T-helper 17 cell (primary cell): ENCODE data around the gene NAT10. TPM values are rescaled to one million over a fixed set of nuclear protein-coding genes. Genes with fewer than 3 reads are reported as not detected.
"Not testable (repeated sequence)": the region's sequence is repeated elsewhere in the genome, so short reads cannot be mapped to it uniquely, and the experiment has no call there.

Source experiments
- ATAC-seq: fragments of 150-1000 bp; cut with Tn5 transposase; 2 replicates; pipeline ENCODE4 v1.10.0; 2021; ENCODE audit warnings: mild to moderate bottlenecking, moderate library complexity
- DNase-seq, 3 donors: peaks; one replicate each; pipeline versions ENCODE4 v3.0.0 to v3.0.0-alpha.2; 2020 to 2021
- H3K9me3 ChIP-seq: one replicate; pipeline ENCODE4 v1.7.0; 2013; ENCODE audit warnings: low read length, mild to moderate bottlenecking; ENCODE audit not compliant: control insufficient read depth, poor library complexity, severe bottlenecking
- H3K27ac Mint-ChIP-seq: one replicate; pipeline ENCODE4 v1.8.0; 2022; ENCODE audit warnings: mild to moderate bottlenecking, moderate library complexity, mixed read lengths
- H3K27me3 Mint-ChIP-seq: one replicate; pipeline ENCODE4 v1.8.0; 2022; ENCODE audit warnings: mixed read lengths
- H3K36me3 Mint-ChIP-seq: one replicate; pipeline ENCODE4 v1.8.0; 2022; ENCODE audit warnings: low read depth, mixed read lengths
- H3K4me1 Mint-ChIP-seq: one replicate; pipeline ENCODE4 v1.8.0; 2022; ENCODE audit warnings: mild to moderate bottlenecking, mixed read lengths
- H3K4me3 Mint-ChIP-seq: one replicate; pipeline ENCODE4 v1.8.0; 2022; ENCODE audit warnings: mild to moderate bottlenecking, moderate library complexity, mixed read lengths
- total RNA-seq, 4 donors: library from RNA in 2 of 4; stranded (reverse) in 2 of 4; gene quantifications; one replicate each; pipeline ENCODE4 v1.2.3 and lab custom pipeline; 2022 to 2026

The NAT10 gene
- total RNA-seq = 10 to 100 TPM; 53.0 to 59.1 TPM
- 52.7 to 65.1 reads per million in 2 donors for total RNA-seq (lab: John Stamatoyannopoulos, UW)

- Mint-ChIP-seq H3K36me3 (peaks cover 8% of the 10 kb centered on the region), H3K27ac (peak within 1 kb of the TSS; percentile 97), H3K27me3 (no peaks in the 10 kb centered on the region), H3K4me3 (peak within 1 kb of the TSS; percentile 95), H3K4me1 (peaks cover 41% of the 10 kb centered on the region)
- ATAC-seq (peak; percentile 93), DNase-seq (peak; percentile 89 to 96 (median 94))
- no peaks in the 10 kb centered on the region for H3K9me3 ChIP-seq
Observed at GRCh38 chr11:34105079-34105956, at the start of gene NAT10. NAT10 (plus strand) TSS chr11:34105629; CDS start chr11:34108226, 2,597 bp downstream.

- no peaks in the 10 kb centered on the region for H3K27me3 Mint-ChIP-seq
- H3K36me3 Mint-ChIP-seq = peaks cover 2% of the 10 kb centered on the region
- H3K27ac Mint-ChIP-seq = no peak overlapping the region
- no peaks in the 10 kb centered on the region for H3K9me3 ChIP-seq
- H3K4me1 Mint-ChIP-seq = peaks cover 37% of the 10 kb centered on the region
- no peak for DNase-seq
- no peak for ATAC-seq
- H3K4me3 Mint-ChIP-seq = no peak overlapping the region
Observed at GRCh38 chr11:34056672-34057071, 48.8 kb upstream of the NAT10 start.

GRCh38 chr11:34063061-34063795, 42.2 kb upstream of the NAT10 start:
- Mint-ChIP-seq H3K27ac (peak overlapping the region; percentile 72), H3K4me3 (no peak overlapping the region), H3K4me1 (peaks cover 52% of the 10 kb centered on the region), H3K27me3 (no peaks in the 10 kb centered on the region), H3K36me3 (peaks cover 2% of the 10 kb centered on the region)
- no peak for ATAC-seq
- DNase-seq = no peak
- no peaks in the 10 kb centered on the region for H3K9me3 ChIP-seq

GRCh38 chr11:34064291-34064690, 41.1 kb upstream of the NAT10 start:
- Mint-ChIP-seq H3K4me1 (peaks cover 48% of the 10 kb centered on the region), H3K27ac (peak overlapping the region; percentile 72), H3K36me3 (peaks cover 2% of the 10 kb centered on the region), H3K4me3 (no peak overlapping the region), H3K27me3 (no peaks in the 10 kb centered on the region)
- no peaks in the 10 kb centered on the region for H3K9me3 ChIP-seq
- no peak for ATAC-seq
- DNase-seq = no peak

GRCh38 chr11:34065505-34066203, 39.8 kb upstream of the NAT10 start:
- ATAC-seq (peak; percentile 70), DNase-seq (no peak)
- Mint-ChIP-seq H3K4me3 (no peak overlapping the region), H3K27me3 (no peaks in the 10 kb centered on the region), H3K36me3 (peaks cover 2% of the 10 kb centered on the region), H3K4me1 (peaks cover 46% of the 10 kb centered on the region), H3K27ac (peak overlapping the region; percentile 87)
- H3K9me3 ChIP-seq = no peaks in the 10 kb centered on the region

- not testable (repeated sequence) for ATAC-seq, H3K27me3 Mint-ChIP-seq, H3K36me3 Mint-ChIP-seq, DNase-seq, H3K9me3 ChIP-seq
- Mint-ChIP-seq H3K4me1 (peaks cover 51% of the 10 kb centered on the region), H3K27ac (peak overlapping the region; percentile 56), H3K4me3 (peak overlapping the region; percentile 45)
Observed at GRCh38 chr11:34066766-34067165, 38.7 kb upstream of the NAT10 start.

- Mint-ChIP-seq H3K4me1 (peaks cover 49% of the 10 kb centered on the region), H3K4me3 (no peak overlapping the region), H3K27ac (peak overlapping the region; percentile 56), H3K36me3 (peaks cover 2% of the 10 kb centered on the region), H3K27me3 (no peaks in the 10 kb centered on the region)
- DNase-seq (no peak), ATAC-seq (peak; percentile 39)
- no peaks in the 10 kb centered on the region for H3K9me3 ChIP-seq
Observed at GRCh38 chr11:34067383-34068065, 37.9 kb upstream of the NAT10 start.

GRCh38 chr11:34068111-34068510, 37.3 kb upstream of the NAT10 start:
- H3K4me1 Mint-ChIP-seq = peaks cover 46% of the 10 kb centered on the region
- no peak overlapping the region for H3K4me3 Mint-ChIP-seq
- ATAC-seq (no peak), DNase-seq (no peak)
- H3K27ac Mint-ChIP-seq = peak overlapping the region; percentile 56
- H3K36me3 Mint-ChIP-seq = no peaks in the 10 kb centered on the region
- H3K27me3 Mint-ChIP-seq = no peaks in the 10 kb centered on the region
- no peaks in the 10 kb centered on the region for H3K9me3 ChIP-seq

GRCh38 chr11:34071306-34071705, 34.1 kb upstream of the NAT10 start:
- H3K27ac Mint-ChIP-seq, H3K4me3 Mint-ChIP-seq, ATAC-seq, DNase-seq, H3K27me3 Mint-ChIP-seq, H3K36me3 Mint-ChIP-seq, H3K9me3 ChIP-seq: not testable (repeated sequence)
- H3K4me1 Mint-ChIP-seq = peaks cover 41% of the 10 kb centered on the region

GRCh38 chr11:34072041-34072440, 33.4 kb upstream of the NAT10 start:
- H3K9me3 ChIP-seq = no peaks in the 10 kb centered on the region
- Mint-ChIP-seq H3K4me1 (peaks cover 37% of the 10 kb centered on the region), H3K4me3 (no peak overlapping the region), H3K27me3 (no peaks in the 10 kb centered on the region), H3K27ac (no peak overlapping the region), H3K36me3 (peaks cover 3% of the 10 kb centered on the region)
- ATAC-seq (no peak), DNase-seq (no peak)

GRCh38 chr11:34072832-34073231, 32.6 kb upstream of the NAT10 start:
- Mint-ChIP-seq H3K27ac (no peak overlapping the region), H3K27me3 (no peaks in the 10 kb centered on the region), H3K36me3 (peaks cover 3% of the 10 kb centered on the region), H3K4me3 (no peak overlapping the region), H3K4me1 (peaks cover 32% of the 10 kb centered on the region)
- no peaks in the 10 kb centered on the region for H3K9me3 ChIP-seq
- DNase-seq (no peak), ATAC-seq (no peak)

- Mint-ChIP-seq H3K4me1 (peaks cover 26% of the 10 kb centered on the region), H3K4me3 (peak overlapping the region; percentile 63)
- no peak for DNase-seq
Observed at GRCh38 chr11:34074391-34074790, 31.0 kb upstream of the NAT10 start.

More at GRCh38 chr11:34074391-34074790, 31.0 kb upstream of the NAT10 start:
- peaks cover 6% of the 10 kb centered on the region for H3K36me3 Mint-ChIP-seq
- no peaks in the 10 kb centered on the region for H3K9me3 ChIP-seq
- H3K27ac Mint-ChIP-seq = peak overlapping the region; percentile 79
- H3K27me3 Mint-ChIP-seq = no peaks in the 10 kb centered on the region
- no peak for ATAC-seq
